Tibial nerve (tissue), 4 donors: ENCODE data around the gene BUB1B.

Source experiments
- CTCF ChIP-seq, 5 experiments: fragments of 200-600 bp in 3 of 5; fragments of 450-650 bp in 2 of 5; sonication (generic) in 3 of 5; IDR thresholded peaks; one replicate each; pipeline ENCODE4 v1.5.1; 2016 to 2019; ENCODE audit warnings: antibody characterized with exemption in 5 of 5, mild to moderate bottlenecking in 3 of 5, moderate library complexity in 2 of 5
- EP300 ChIP-seq, 2 donors: sonication (generic); formaldehyde crosslinking; IDR thresholded peaks; one replicate each; pipeline ENCODE4 v1.6.1; 2017; ENCODE audit warnings: antibody characterized with exemption in 2 of 2, mild to moderate bottlenecking in 1 of 2
- POLR2A ChIP-seq, 2 donors: fragments of 450-650 bp; IDR thresholded peaks; one replicate each; pipeline ENCODE4 v1.6.1; 2017; ENCODE audit warnings: antibody characterized with exemption in 2 of 2, mild to moderate bottlenecking in 2 of 2, moderate library complexity in 2 of 2

DNA sequence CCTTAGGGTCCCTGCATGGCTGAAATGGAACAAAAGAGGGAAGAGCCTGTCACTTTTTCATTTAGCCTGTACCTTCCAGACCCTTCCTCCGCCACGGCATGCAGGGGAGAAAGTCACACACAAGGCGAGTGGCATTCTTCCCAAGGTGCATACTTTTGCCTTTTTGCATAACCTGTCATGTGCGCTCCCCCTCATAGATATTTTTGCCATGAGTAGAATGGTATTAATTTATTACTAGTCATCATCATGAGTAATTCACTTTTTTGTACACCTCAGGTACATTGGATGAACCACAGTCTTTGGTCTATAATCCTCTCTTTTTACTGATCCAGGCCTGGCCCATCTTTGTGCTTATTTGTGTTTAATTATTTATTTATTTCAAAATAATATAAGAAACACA lies 8.9 kb upstream of the BUB1B start:
- TF ChIP-seq CTCF (IDR thresholded peaks at IDR 0.05): no peak
- no peak for TF ChIP-seq POLR2A (IDR thresholded peaks at IDR 0.05)
- TF ChIP-seq EP300 (IDR thresholded peaks at IDR 0.05): no peak
